Pancreas (tissue), 10 donors: Measurements from ENCODE around the gene SKOR2. TPM values are rescaled to one million over a fixed set of nuclear protein-coding genes. Genes with fewer than 3 reads are reported as not detected.

Experiments used
- ATAC-seq, 4 donors: fragments of 200-7000 bp; cut with Tn5 transposase; one replicate each; pipeline versions ENCODE4 v1.8.0 to v1.9.1; 2020; ENCODE audit warnings: mild to moderate bottlenecking in 4 of 4, moderate library complexity in 4 of 4
- DNase-seq, 6 donors: peaks; one replicate each; pipeline ENCODE4 v3.0.0-alpha.2; 2020
- FAIRE-seq: peaks from 2 replicates; lab custom pipeline; 2012; peaks lifted over from hg19 to GRCh38; lab: Jason Lieb, UNC
- H3K27ac ChIP-seq, 4 donors: fragments of 200-600 bp; sonication (generic); 1 replicate in 3 of 4; 2 replicates in 1 of 4; pipeline versions ENCODE4 v1.5.0 to v1.8.0; 2020
- H3K27me3 ChIP-seq, 4 donors: fragments of 200-600 bp; one replicate each; pipeline ENCODE4 v1.8.0; 2021
- H3K36me3 ChIP-seq, 3 donors: fragments of 200-600 bp; sonication (generic) in 1 of 3; one replicate each; pipeline versions ENCODE4 v1.5.0 to v1.8.0; 2020 to 2021
- H3K4me1 ChIP-seq, 3 donors: fragments of 200-600 bp; one replicate each; pipeline ENCODE4 v1.8.0; 2021
- H3K4me3 ChIP-seq, 4 donors: fragments of 200-600 bp; sonication (generic) in 2 of 4; one replicate each; pipeline versions ENCODE4 v1.5.0 to v1.8.0; 2020 to 2021
- H3K9me3 ChIP-seq, 4 donors: fragments of 200-600 bp; one replicate each; pipeline ENCODE4 v1.8.0; 2021
- WGBS, 2 donors: extraction: QIAGEN DNeasy Blood & Tissue Kit; methylation state at CpG; one replicate each; pipeline ENCODE4 v1.1.7; 2013; 5-methylcytosine and 5-hydroxymethylcytosine counted together
- intact Hi-C, 3 donors: fragments of 100-400 bp; cut with DNase I; formaldehyde crosslinking; loops; one replicate each; pipeline versions ENCODE4 v1.11.1 to v1.14.2; 2022
- polyA plus RNA-seq, 2 donors: library from polyadenylated mRNA; stranded (reverse); fragments of 200-250 nt; gene quantifications; one replicate each; pipeline ENCODE4 v1.2.3, GENCODE V29; 2013
- total RNA-seq, 6 donors: library from RNA; stranded (reverse); fragmentation: NEBNext Ultra II Directional in 4 of 6; extraction: Animal tissue kit (Norgen Biotek cat#: 25700) in 4 of 6; gene quantifications; one replicate each; pipeline versions ENCODE4 v1.2.1 to v1.2.4, GENCODE V29; 2021 to 2023
- TF ChIP-seq, protein P1 (sequence below), 4 donors: fragments of 200-600 bp; sonication (generic) in 3 of 4; IDR thresholded peaks; one replicate each; pipeline versions ENCODE4 v1.5.0 to v1.8.0; 2021; ENCODE audit warnings: antibody characterized with exemption in 4 of 4
- donor health status: healthy with polysubstance abuse.
- donor health status: DM: no; HTN: no; CAD: no; lungs with moderate emphysema.
- donor health status: DM: no; HTN: no; CAD: no.
- donor health status: control.
- donor health status: control.
- donor health status: Bipolar disorder and iron deficiency.
- donor health status: DM: yes; HTN: yes; CAD: no.
- donor health status: DM: no; HTN: no; CAD: no.
- donor health status: DM: no; HTN: no; CAD: no.
- donor health status: DM: yes; HTN: yes; CAD: no.

SKOR2 gene
- total and polyA plus RNA-seq, 8 donors, result not detected

DNA sequence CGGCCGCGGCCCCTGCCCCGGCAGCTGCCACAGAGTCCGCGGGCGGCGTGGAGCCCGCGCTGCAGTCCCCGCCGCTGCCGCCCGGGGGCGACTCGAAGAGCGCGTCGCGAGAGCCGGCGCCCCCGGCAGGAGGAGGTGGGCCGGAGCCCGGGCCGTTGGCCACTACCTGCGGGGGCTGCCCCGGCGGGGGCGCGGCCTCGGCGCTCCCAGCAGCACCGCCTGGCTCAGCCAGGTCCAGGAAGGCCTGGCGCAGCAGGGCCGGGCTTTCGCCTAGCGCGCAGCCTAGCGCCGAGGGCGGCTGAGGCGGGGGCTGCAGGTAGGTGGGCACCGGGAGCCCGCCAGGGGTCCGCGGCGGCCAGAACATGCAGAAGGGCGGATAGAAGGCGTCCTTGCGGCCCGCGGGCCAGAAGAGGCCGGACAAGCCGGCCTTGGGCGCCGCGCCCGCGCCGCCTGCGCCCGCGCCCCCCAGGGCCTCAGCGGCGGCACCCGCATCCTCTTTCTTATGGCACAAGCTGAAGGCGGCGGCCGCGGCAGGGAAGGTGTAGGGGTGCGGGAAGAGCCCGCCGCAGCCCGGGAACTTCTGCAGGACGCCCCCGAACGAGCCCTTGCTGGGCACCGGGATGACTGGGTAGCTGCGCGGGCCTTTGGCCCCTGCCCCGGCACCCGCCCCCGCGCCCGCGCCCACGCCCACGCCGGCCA is 3.9 kb downstream of the SKOR2 start:
- intact Hi-C loops, result no loop called here
- WGBS, 2 donors, result 2 to 4% methylated on average over 56 to 90 of the region's 90 CpGs
- Histone ChIP-seq H3K9me3 (no peaks in the 10 kb centered on the region), H3K4me1 (no peaks in the 10 kb centered on the region), H3K36me3 (no peaks in the 10 kb centered on the region), H3K4me3 (no peak overlapping the region), H3K27me3 (peaks cover 3 to 78% (median 28%) of the 10 kb centered on the region in 4 donors), H3K27ac (no peak overlapping the region)
- no peak for FAIRE-seq
- peak in 2 of 4 donors; percentile 31 to 38 for ATAC-seq
- TF ChIP-seq, protein P1, sequence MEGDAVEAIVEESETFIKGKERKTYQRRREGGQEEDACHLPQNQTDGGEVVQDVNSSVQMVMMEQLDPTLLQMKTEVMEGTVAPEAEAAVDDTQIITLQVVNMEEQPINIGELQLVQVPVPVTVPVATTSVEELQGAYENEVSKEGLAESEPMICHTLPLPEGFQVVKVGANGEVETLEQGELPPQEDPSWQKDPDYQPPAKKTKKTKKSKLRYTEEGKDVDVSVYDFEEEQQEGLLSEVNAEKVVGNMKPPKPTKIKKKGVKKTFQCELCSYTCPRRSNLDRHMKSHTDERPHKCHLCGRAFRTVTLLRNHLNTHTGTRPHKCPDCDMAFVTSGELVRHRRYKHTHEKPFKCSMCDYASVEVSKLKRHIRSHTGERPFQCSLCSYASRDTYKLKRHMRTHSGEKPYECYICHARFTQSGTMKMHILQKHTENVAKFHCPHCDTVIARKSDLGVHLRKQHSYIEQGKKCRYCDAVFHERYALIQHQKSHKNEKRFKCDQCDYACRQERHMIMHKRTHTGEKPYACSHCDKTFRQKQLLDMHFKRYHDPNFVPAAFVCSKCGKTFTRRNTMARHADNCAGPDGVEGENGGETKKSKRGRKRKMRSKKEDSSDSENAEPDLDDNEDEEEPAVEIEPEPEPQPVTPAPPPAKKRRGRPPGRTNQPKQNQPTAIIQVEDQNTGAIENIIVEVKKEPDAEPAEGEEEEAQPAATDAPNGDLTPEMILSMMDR (IDR thresholded peaks at IDR 0.05), result no peak
- DNase-seq, result peak in 2 of 6 donors; percentile 64 to 72

DNA sequence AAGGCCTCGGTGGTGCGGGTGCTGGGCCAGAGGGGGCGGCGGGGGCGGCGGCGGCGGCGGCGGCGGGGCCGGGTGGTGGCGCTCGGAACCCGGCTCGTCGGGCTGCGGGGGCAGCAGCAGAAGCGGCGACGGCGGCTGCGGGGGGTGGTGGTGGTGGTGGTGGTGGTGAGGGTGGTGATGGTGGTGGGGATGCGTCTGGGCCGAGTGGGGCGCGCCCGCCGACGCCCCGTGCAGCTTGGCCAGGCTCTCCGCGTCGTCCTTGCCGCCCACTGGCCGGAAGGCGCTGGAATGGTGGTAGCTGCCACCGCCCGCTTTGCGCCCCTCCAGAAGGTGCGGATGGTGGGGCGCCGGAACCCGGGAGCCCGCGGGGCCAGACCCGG is 4.4 kb downstream of the SKOR2 start:
- H3K27me3 ChIP-seq, result peaks cover 3 to 78% (median 28%) of the 10 kb centered on the region in 4 donors

DNA sequence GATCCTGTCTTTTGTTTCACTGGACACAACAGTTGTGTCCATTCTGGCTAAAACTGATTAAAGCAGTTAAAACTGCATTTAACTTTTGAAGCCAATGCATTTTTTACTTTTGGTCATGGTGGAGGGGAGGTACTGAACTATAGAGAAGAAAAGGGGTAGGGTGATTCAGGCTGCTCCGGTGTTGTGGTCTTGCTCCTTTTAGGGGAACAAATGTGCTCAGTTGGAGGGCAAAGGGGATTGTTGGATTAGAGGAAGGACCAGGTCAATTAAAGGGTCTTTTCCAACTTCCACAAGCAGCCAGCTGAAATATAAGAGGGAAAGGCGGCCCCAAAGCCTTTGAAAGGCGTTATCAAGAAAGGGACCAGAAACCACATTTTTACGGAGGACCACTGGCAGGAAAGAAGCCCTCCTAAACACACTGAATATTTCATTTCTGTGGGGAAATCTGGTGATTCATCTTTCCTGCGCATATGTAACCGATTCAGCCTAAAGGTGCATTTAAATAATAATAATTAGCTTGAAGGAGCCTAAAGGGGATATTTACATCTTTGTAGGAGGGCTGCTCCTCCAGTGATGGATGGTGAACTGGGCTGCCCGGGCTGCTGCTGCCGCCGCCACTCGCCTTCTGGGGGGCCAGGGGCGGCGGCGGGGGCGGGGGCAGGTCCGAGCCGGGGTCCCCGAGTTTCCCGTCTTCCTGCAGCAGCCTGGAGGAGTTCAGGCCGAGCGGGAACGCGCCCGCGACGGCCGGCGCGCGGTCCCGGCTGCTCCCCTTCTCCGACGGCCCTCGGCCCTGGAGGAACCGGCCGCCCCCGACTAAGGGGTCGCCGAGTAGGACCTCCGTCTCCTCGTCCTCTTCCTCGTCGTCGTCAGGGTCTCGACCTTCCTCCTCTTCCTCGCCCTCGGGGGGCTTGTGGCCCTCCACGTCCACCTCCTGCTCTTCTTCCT is 5.2 kb downstream of the SKOR2 start:
- intact Hi-C loops, result no loop called here
- TF ChIP-seq, protein P1 (IDR thresholded peaks at IDR 0.05), result no peak
- FAIRE-seq (no peak), DNase-seq (no peak), ATAC-seq (no peak)
- H3K4me1 ChIP-seq, result no peaks in the 10 kb centered on the region
- no peaks in the 10 kb centered on the region for H3K9me3 ChIP-seq
- 4% methylated on average over 32 to 47 of the region's 47 CpGs for WGBS, 2 donors
- peaks cover 3 to 77% (median 30%) of the 10 kb centered on the region in 4 donors for H3K27me3 ChIP-seq
- no peak overlapping the region for H3K4me3 ChIP-seq
- H3K27ac ChIP-seq, result no peak overlapping the region
- H3K36me3 ChIP-seq, result no peaks in the 10 kb centered on the region

More for the DNA sequence above, 4.4 kb downstream of the SKOR2 start:
- Histone ChIP-seq H3K4me1 (no peaks in the 10 kb centered on the region), H3K36me3 (no peaks in the 10 kb centered on the region), H3K27ac (no peak overlapping the region), H3K9me3 (no peaks in the 10 kb centered on the region), H3K4me3 (no peak overlapping the region)
- WGBS, 2 donors, result 0 to 4% methylated on average over 2 to 47 of the region's 47 CpGs
- TF ChIP-seq, protein P1 (IDR thresholded peaks at IDR 0.05), result no peak
- DNase-seq (no peak), FAIRE-seq (no peak), ATAC-seq (no peak)
- intact Hi-C loops, result no loop called here

DNA sequence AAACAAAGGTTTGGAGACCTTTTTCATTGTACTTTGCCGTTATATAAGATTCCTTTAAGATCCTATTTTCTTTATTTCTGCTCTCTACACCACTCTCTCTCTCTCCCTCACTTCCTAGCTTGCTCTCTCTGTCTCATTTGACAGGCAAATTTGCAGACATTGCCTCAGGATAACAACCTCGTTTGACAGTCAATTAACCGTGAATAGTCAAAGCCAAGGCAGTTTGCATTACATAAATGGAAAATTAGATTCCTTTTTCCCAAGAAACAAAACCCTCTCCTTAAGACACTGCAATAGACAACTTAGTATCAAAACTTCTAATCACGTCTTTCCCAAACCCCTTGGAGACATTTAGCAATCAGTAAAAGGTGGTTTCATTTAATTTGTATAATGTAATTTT is 7.4 kb downstream of the SKOR2 start:
- 17% methylated on average over 4 of the region's 4 CpGs for WGBS, 2 donors
- H3K36me3 ChIP-seq, result no peaks in the 10 kb centered on the region
- H3K4me3 ChIP-seq, result no peak overlapping the region
- H3K27ac ChIP-seq, result no peak overlapping the region
- no peak for ATAC-seq
- peaks cover 4 to 63% (median 22%) of the 10 kb centered on the region in 4 donors for H3K27me3 ChIP-seq
- no peak for DNase-seq
- intact Hi-C loops, result no loop called here
- TF ChIP-seq, protein P1 (IDR thresholded peaks at IDR 0.05), result no peak
- H3K4me1 ChIP-seq, result no peaks in the 10 kb centered on the region
- no peak for FAIRE-seq
- H3K9me3 ChIP-seq, result no peaks in the 10 kb centered on the region
